GM18909 (cell line): ENCODE data around the gene ALDH1A3.

ENCODE experiments used
- ATAC-seq: cut with Tn5 transposase; IDR thresholded peaks from one replicate; pipeline ENCODE4 v1.9.1; 2021; ENCODE audit warnings: mild to moderate bottlenecking; ENCODE audit not compliant: unreplicated experiment, poor library complexity

The ALDH1A3 gene

DNA sequence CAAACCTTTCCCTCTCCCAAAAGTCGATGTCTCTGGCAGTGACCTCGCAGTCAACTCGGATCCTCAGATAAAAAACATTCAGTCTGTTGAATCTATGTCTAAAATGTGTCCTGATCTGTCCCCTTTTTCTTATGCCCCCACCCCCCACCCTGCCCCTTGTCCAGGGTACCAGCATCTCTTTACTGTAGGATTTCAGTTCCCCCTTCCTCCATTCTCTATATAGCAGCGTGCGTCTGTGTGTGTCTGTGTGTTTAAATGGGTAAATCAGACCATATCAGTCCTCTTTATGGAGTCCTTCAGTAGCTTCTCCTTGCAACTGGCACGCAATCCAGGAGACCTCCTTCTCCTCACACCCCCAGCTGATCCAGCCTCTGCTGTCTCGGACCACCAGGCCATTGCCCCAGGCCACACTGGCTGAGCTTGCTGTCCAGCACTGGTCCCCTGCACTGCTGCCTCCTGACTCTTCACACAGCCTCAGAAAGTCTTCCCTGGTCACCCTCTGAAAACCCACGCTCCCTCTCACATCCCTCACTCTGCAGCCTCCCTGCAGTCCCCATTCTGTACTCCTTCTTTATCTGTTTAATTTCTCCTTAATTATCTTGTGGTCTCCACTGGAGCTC lies 41.0 kb downstream of the ALDH1A3 start:
- ATAC-seq, result peak; percentile 23

DNA sequence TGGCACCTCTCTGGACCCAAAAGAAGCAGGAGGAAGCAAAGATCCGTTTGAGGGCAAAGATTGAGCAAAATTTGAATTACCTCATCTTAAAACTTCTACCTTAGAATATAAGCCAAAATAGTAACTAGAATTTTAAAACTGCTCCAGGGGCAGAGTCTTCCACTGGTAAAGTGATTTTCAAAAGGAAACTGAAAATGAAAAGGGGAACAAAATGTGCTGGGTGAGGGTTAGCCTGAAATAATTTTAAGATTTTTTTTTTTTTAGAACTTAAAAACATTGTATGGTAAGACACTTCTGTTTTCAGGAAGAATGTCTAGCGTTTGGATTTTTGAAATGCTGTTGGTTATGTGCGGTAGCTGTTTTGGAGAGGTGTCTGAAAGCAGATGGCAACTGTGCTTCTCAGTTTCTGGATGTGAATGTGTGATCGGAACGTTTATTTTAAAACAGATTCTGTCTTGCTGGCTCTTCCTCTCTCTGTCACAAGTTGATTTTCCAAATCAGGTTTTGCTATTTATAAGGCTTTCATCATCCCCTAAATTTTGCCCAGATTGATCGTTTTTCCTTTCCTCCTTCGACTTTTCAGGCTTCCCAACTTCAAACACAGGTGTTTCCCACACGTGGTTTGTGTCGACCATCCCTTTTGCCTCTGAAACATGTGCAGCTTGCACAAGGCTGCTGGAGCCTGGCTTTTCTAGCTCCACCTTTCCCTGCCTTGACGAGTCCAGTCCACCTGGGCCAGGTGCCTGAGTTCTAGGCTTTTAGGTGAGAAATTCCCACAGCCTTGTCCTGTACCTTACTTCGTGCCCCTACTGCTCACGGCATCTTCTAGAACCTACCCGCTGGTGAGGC lies 42.8 kb downstream of the ALDH1A3 start:
- no peak for ATAC-seq

DNA sequence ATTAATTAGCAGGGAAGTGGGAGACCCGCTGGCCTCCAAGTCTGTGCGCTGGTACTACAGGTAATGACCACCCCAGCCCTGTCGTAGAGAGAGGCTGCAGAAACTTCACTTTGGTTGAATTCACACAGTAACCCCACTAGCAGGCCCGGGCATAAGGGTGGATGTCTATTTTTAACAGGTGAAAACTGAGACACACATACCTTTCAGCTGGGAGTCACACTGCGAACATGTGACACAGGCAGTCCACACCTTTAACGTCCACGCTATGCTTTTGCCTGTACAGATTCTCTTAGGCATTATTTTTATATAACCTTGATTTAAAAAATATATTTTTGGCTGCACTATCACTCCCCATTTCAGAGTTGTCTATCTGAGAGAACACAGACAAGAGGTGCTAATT lies 43.4 kb downstream of the ALDH1A3 start:
- no peak for ATAC-seq

DNA sequence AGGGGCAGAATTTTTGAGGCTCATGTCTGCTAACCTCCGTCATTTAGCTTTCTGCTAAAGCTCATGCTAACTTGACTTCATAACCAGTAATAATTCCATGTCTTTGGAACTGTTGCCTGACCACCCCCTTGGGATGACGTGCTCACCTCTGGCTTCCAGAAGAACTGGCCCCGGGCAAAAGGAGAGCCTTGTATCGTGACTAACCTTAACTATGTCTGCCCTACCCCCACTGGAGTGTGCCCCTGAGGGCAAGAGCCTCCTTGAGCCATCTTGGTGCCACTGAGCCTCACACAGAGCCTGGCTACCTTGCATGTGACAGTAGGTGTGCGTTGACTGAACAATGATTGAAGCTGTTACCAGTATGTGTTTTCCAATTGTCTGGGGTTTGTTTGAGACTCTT lies 44.3 kb downstream of the ALDH1A3 start:
- no peak for ATAC-seq

DNA sequence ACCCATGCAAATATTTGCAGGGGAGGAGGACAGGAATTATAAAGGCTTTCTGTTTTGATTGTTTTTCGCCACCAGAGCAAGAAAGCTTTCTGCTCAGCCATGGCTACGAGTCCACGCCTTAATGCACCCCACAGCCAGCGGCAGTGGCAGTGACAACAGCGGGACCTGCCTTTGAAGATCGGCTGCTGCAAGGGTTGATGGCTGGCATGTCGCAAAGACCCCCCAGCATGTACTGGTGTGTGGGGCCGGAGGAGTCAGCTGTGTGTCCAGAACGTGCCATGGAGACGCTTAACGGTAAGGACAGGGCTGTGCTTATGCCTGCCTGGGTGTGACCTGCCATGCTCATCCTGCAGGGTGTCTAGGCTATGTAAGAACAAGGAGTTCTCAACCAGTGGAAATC lies 44.8 kb downstream of the ALDH1A3 start:
- ATAC-seq, result no peak

DNA sequence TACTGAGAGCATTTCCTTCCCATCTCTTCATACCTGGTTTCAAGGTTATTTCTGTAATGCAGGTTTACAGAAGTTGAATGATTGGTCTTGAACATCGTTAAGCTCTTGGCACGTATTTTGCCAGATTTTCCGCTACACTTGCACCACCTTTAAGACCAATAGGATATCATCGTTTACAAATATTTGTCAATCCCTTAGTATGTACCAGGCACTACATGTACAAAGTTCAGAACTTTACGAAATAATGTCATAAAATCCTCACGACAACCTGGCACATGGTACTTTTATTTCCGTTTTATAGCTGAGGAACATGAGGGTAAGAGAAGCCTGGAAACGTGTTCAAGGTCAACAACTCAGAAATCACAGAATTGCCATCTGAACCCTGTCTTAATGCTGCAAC lies 45.8 kb downstream of the ALDH1A3 start:
- ATAC-seq, result no peak

DNA sequence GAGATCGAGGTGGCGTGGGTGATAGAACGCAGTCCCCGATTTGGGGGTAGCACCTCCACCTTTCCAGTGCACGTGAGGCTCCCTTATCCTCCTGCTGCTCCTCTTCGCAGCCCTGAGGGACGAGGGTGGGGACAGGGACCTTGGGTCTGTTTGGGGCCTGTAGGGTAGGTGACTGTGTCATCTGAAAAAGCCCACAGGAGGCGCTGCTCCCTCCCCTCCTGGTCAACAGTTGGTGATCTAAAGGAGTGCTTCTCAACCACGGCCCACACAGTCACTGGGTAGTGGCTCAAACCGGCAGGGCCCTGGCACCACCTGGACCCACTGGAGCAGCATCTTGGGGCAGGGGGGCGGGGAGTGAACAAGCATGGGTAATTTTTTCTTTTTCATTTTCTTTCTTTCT lies 46.6 kb downstream of the ALDH1A3 start:
- ATAC-seq, result no peak

DNA sequence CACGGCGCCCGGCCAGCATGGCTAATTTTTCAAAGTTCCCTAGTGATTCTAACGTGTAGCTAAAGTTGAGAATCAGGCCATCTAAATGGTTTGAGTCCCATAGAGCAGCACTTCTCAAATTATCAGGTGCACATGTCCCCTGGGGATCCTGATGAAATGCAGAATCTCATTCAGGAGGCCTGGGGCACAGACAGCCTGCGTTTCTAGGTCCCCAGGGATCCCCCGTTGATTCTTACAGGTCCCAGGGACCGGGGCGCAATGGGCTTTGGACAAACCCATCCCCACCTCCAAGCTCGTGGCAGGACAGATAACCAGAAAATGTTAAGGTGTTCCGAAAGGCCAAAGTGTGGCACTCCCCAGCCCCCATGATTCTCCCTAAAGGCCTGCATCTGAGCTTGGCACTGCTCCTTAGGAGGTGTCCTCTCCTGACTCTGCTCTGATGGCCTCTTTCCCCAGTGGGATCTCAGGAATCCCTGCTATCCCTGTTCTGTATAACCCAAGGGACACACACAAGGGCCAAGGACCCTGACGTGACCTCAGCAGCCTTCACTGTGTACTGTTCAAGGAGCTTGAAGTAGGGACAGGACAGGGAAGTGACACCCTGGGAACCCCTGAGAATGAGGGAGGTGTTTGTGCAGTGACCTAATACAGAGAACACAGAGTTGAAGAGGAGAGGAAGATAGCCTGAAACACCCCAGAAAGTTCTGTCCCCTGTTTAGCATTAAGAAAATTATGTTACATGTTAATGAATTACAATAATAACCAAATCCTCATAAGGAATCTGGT lies 47.5 kb downstream of the ALDH1A3 start:
- peak; percentile 58 for ATAC-seq

DNA sequence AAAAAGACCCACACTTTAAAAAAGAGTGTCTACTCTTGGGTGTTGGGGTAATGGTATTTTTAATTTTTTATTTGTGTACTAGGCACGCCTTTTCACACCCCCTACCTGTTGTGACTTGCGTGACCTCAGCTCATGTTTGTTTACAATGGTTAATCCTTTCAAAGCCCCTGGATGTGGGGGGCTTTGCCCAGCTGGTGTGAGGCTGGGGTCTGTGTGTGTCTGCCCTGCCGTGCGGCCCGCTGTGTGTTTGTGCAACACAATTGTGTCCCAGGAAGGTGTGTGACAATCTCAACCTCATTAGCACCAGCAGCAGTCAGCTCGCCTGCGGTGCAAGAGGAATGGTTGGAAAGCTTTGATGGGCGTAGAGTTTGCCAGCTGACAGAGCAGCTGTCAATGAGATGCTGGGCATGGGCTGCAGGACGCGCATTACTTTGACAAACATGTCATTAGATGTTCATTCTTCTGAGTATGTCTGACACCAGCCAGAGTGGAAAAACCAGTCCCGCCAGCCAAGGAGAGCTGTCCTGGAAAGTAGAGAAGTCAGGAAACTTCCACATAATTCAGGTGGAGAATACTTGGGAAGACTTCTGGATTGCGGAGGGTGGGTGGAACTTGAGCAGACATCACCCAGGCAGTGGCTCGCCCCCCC lies 49.1 kb downstream of the ALDH1A3 start:
- ATAC-seq, result no peak

DNA sequence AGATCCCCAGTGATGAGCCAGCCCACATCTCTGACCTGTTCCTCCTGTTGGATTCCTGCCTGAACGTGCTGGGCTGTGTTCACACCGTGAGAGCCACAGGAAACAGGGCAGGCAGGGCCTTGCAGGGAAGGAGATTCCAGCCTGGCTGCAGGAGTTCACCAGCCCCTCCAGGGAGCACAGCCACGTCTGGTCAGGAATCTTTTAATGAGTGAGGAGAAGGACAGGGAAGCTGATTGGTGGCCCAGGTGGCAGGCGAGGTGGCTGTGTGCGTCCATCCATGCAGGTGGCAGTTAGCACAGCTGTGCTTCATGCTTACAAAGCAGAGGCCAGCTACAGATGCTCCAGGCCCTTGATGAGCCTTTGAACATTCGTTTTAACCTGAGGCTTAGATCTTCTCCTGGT lies 50.0 kb downstream of the ALDH1A3 start:
- no peak for ATAC-seq

DNA sequence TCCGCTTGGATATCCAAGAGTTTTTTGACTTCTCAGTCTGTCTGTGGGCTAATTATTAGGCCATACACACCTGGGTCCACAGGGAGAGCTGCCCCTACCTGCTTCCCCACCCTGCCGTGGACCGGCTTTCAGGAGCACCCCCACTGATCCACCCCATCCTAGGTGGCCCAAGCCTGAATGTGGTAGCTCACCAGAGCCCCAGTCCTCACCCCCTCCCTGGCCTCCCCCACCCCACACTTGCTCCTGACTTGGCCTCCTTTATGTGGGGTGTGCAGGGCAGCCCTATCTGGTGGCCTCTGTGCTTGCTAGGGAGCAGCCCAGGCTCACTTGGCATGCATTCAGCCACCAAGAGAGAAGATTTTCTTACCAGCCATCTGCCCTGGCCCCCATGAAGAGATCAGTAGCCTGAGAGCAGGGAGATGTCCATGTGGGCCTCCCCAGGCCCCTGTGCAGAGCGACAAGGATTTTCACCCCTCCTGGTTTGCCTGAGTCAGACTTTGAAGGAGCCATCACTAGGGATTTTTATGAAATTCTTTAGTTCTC lies 50.7 kb downstream of the ALDH1A3 start:
- no peak for ATAC-seq

DNA sequence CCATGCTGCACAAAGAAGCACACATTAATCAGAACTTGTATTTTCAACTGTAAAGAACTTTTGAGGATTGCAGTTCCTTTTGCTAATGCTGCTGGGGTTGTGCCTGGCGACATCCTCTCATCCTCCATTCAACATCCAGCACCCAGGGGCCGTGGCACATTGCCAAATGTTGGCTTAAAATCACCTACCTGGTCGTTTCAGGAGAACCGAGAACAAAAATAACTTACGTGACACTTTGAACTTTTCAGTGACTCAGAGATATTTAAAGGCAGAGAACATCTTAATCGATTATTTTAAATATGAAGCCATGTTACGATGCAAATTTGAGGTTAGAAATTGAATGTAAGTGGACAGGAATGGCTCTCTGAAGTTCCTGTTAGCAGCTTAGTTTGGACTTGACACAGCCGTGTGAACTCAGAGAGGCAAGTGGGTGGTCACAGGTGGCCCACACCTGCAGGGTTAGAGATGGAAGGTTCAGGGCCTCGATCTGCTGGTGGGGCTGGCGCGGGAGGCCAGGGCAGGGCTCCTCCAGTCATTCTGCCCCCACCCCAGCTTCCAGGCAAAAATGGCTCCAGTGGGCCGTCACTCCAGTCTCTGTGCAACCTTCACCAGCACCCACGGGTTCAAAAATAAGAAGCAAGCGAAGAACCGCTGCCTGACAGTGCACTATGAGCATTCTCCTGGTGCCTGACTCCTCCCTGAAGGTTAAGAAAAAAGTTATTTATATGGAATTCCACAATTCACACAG lies 51.7 kb downstream of the ALDH1A3 start:
- ATAC-seq, result peak; percentile 42

DNA sequence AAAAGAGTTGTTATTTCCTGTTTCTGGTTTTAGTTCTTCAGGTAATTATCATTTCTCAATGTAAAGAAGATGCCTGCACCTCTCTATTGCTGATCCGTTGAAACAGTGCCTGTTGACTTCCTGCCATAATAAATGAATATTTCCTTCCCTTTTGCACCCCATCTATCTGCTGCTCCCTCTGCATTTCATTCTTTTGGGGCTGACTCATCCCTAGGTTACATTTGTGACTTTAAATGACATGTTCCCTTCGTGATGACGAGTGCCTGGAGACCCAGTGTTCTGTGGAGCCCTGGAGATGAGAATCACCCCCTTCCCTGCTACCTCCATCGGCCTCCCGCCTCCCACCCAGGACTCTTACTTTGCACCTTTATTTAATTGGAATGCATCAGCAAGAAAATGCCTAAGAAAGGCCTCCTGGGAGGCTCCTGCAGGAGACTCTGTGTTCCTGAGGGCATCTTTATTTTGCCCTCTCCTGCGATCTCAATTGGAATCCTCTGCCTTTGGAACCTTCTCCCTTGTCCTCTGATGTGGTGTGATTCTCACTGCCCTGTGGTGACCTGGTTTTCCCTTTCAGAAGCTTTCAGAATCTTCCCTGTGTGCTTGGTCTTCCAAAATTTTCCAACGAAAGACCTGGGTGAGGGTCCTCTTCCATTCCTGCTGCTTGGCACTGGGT lies 53.2 kb downstream of the ALDH1A3 start:
- ATAC-seq, result no peak

DNA sequence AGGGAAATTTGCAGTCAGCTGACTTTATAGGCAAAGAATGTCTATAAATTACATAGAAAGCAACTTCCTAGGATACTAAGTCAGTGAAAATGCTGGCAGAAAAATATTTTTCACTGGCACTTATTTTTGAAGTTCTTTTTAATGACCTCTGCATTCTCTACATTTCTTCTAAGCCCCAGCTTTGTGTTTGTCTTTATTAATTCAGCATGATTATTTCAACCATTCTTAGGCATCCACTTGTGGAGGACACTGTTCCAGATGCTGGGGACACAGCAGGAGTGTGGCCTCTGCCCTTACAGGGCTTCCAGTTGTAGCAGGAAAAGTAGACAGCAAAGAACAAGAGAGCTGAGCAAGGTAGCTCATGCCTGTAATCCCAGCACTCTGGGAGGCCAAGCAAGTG lies 54.5 kb downstream of the ALDH1A3 start:
- no peak for ATAC-seq

DNA sequence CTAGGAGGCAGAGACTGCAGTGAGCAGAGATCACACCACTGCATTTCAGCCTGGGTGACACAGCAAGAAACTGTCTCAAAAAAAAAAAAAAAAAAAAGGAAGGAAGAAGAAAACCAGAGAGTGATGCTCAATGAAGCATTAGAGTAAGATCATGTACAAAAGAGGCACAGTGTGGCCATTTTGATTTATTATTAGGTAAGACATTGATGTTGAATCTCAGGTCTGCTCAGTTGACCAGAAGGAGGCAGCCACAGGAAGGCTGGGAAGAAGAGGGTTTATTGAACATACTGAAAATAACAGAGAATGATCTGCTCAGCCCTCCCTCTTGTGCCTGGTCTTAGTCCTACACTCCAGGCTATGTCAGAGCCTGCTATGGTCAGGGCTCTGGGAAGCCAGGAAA lies 55.1 kb downstream of the ALDH1A3 start:
- peak; percentile 36 for ATAC-seq

DNA sequence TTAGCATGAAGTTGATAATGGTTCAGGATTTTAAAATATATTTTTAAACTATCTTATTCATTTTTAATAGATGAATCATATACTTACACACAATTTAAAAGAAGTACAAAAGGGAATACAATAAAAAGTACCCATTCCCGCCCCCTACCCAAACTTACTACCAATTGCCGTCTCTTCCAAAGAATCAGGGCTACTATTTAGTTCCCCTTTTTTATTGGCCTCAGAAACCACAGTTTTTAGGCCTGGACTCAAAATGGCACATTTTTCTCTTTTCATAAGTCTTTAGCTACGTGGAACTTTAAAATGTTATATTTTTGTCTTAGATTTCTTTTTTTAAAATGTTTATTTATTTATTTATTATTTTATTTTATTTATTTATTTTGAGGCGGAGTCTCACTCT lies 57.5 kb downstream of the ALDH1A3 start:
- no peak for ATAC-seq

DNA sequence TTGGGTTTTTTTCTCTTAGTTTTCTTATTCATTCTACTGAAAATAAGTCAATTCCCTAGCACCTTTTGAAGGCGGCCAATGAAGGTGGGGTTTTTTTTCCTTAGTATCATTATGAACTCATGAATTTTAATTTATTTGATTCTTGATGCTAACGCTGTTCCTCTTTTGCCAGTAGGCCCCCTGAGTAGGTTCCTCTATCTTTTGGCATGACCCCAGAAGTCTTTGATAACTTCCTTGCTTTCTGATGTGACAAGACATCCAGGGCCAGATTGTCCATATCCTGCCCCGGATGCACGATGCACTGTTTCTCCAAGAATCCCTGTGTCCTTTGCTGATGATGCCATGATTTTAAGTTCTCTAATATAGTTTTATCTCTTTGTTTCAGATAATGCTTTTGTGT lies 60.2 kb downstream of the ALDH1A3 start:
- no peak for ATAC-seq

DNA sequence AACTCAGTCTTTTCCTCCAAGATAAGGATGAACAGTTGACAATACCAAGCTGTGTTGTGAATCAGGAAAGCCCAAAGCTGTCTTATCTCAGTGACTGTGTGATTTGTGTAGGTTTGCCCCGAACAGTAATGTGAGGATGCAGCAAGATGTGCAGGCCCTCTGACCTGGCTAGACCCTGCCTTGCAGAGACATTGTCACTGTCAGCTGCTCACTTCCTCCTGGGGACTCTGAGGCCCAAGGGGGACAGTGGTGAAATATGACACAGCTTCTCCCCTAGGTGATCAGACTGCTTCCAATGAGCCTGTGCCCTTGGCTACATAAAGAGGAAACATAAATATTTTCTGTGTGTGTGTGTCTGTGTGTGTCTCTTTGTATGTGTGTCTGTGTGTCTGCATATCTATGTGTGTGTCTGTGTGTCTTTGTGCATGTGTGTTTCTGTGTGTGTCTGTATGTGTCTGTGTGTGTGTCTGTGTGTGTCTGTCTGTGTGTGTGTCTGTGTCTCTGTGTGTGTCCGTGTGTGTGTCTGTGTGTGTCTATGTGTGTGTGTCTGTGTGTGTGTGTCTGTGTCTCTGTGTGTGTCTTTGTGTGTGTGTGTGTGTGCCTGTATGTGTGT lies 61.2 kb downstream of the ALDH1A3 start:
- ATAC-seq, result peak; percentile 82

DNA sequence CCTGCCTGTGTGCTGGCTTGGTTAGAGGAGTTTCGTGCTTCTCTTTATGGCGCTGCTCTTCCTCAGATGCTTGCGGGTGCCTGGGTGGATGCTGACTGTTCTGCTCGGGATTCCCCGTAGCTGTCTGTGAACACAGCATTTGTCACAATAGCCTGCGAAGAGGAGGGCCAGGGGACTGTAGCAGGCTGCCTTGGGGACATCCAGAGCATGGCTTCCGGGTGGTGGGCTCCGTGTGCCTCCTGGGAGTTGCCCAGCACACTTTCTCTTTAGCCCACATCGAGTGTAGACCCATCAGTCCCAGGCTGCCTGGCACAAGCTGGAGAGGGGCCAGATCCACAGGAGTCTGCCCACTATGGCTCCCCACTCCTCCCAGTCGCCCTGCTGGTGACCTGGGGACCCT lies 61.9 kb downstream of the ALDH1A3 start:
- peak; percentile 46 for ATAC-seq
